ENCODE measurements around the gene DELE1.
A peak's percentile ranks its signal among the peaks of the same experiment; 100 is the strongest.

- peak; percentile 73 to 82 for TF ChIP-seq POLR2A (IDR thresholded peaks at IDR 0.05)
- TF ChIP-seq CTCF (IDR thresholded peaks at IDR 0.05), result peak in 2 of 4 experiments; percentile 12 to 19
- TF ChIP-seq POLR2AphosphoS5 (IDR thresholded peaks at IDR 0.05), result peak; percentile 81
Observed at GRCh38 chr5:141923448-141924313, at the start of gene DELE1.

Measured in gastroesophageal sphincter (tissue), 3 donors.